B cell (primary cell): ENCODE measurements around the gene ENO1. TPM values are rescaled to one million over a fixed set of nuclear protein-coding genes. Genes with fewer than 3 reads are reported as not detected.

ENCODE experiments used
- ATAC-seq: fragments of 200-7000 bp; cut with Tn5 transposase; one replicate; pipeline ENCODE4 v1.10.0; 2021; ENCODE audit warnings: low read depth, mild to moderate bottlenecking, moderate number of reproducible peaks, moderate library complexity
- CTCF ChIA-PET: fragments of 350-600 bp; sonication (Branson Sonifier 250); formaldehyde crosslinking; loops from one replicate; lab custom pipeline; 2021; ENCODE audit warnings: antibody characterized with exemption, inconsistent platforms; lab: Charles Lee
- POLR2A ChIA-PET: fragments of 350-600 bp; sonication (Branson Sonifier 250); formaldehyde crosslinking; loops from one replicate; lab custom pipeline; 2021; ENCODE audit warnings: antibody characterized with exemption; lab: Charles Lee
- DNase-seq: peaks from one replicate; pipeline ENCODE4 v3.0.0; 2013
- H2AFZ ChIP-seq: 2 replicates; pipeline ENCODE4 v1.6.1; 2012; ENCODE audit warnings: mild to moderate bottlenecking, low read depth, low read length; ENCODE audit not compliant: insufficient read depth, poor library complexity, severe bottlenecking
- H3K27ac ChIP-seq, 2 donors: 1 replicate in 1 of 2; 2 replicates in 1 of 2; pipeline ENCODE4 v1.5.1; 2012 to 2013; ENCODE audit warnings: low read length in 2 of 2, mild to moderate bottlenecking in 2 of 2, moderate library complexity in 1 of 2
- H3K27me3 ChIP-seq, 4 experiments: fragments of 200-600 bp in 1 of 4; sonication (generic) in 1 of 4; replicated peaks in 1 of 4; 1 replicate in 2 of 4; 2 replicates in 2 of 4; pipeline versions ENCODE4 v1.6.1 to v1.7.0; 2013 to 2016; ENCODE audit warnings: low read length in 3 of 4, mild to moderate bottlenecking in 2 of 4, mixed read lengths in 1 of 4, moderate library complexity in 1 of 4; ENCODE audit not compliant: insufficient read depth in 4 of 4, control insufficient read depth in 3 of 4; ENCODE audit errors: control extremely low read depth in 1 of 4
- H3K36me3 ChIP-seq, 2 experiments: replicated peaks in 1 of 2; 1 replicate in 1 of 2; 2 replicates in 1 of 2; pipeline versions ENCODE4 v1.6.1 to v1.7.1; 2013; ENCODE audit warnings: low read length in 1 of 2; ENCODE audit not compliant: insufficient read depth in 2 of 2, control insufficient read depth in 1 of 2; ENCODE audit errors: control extremely low read depth in 1 of 2, extremely low read depth in 1 of 2
- H3K4me1 ChIP-seq, 2 donors: fragments of 200-600 bp in 1 of 2; sonication (generic) in 1 of 2; 1 replicate in 1 of 2; 2 replicates in 1 of 2; pipeline versions ENCODE4 v1.5.1 to v1.6.1; 2013 to 2017; ENCODE audit warnings: low read length in 2 of 2; ENCODE audit not compliant: control insufficient read depth in 2 of 2, insufficient read depth in 2 of 2
- H3K4me2 ChIP-seq: replicated peaks from 2 replicates; pipeline ENCODE3; 2012; ENCODE audit warnings: mild to moderate bottlenecking, low read depth, low read length; ENCODE audit not compliant: poor library complexity, severe bottlenecking
- H3K4me3 ChIP-seq, 5 experiments: fragments of 200-600 bp in 1 of 5; sonication (generic) in 1 of 5; 1 replicate in 3 of 5; 2 replicates in 2 of 5; pipeline versions ENCODE4 v1.5.1 to v1.7.0; 2011 to 2016; ENCODE audit warnings: low read length in 4 of 5, mild to moderate bottlenecking in 4 of 5, low read depth in 2 of 5, control low read depth in 1 of 5, moderate library complexity in 1 of 5; ENCODE audit not compliant: insufficient read depth in 1 of 5; ENCODE audit errors: control extremely low read depth in 1 of 5, extremely low read depth in 1 of 5
- H3K79me2 ChIP-seq: fragments of 200-600 bp; sonication (generic); one replicate; pipeline ENCODE4 v1.6.0; 2016; ENCODE audit warnings: low read length; ENCODE audit not compliant: control insufficient read depth, insufficient read depth
- H3K9ac ChIP-seq: fragments of 200-600 bp; sonication (generic); 2 replicates; pipeline ENCODE4 v1.6.1; 2017; ENCODE audit warnings: mild to moderate bottlenecking, low read length, moderate library complexity
- H3K9me3 ChIP-seq, 3 donors: one replicate each; pipeline versions ENCODE4 v1.6.1 to v1.7.1; 2013; ENCODE audit warnings: low read length in 2 of 3; ENCODE audit not compliant: control insufficient read depth in 2 of 3, insufficient read depth in 1 of 3; ENCODE audit errors: control extremely low read depth in 1 of 3
- H4K20me1 ChIP-seq: 2 replicates; pipeline ENCODE4 v1.6.0; 2012; ENCODE audit warnings: mild to moderate bottlenecking, low read length; ENCODE audit not compliant: insufficient read depth, control insufficient read depth, poor library complexity, severe bottlenecking
- H3K27ac Mint-ChIP-seq: one replicate; pipeline ENCODE4 v1.8.0; 2021; ENCODE audit warnings: mixed read lengths
- H3K27me3 Mint-ChIP-seq: one replicate; pipeline ENCODE4 v1.8.0; 2021; ENCODE audit warnings: mixed read lengths
- H3K4me1 Mint-ChIP-seq: one replicate; pipeline ENCODE4 v1.8.0; 2021; ENCODE audit warnings: mixed read lengths
- H3K4me3 Mint-ChIP-seq: one replicate; pipeline ENCODE4 v1.8.0; 2021; ENCODE audit warnings: mixed read lengths
- H3K9me3 Mint-ChIP-seq: one replicate; pipeline ENCODE4 v1.8.0; 2022; ENCODE audit warnings: mixed read lengths; ENCODE audit not compliant: insufficient read depth
- CTCF ChIP-seq: fragments of 200-600 bp; IDR thresholded peaks from one replicate; pipeline ENCODE4 v1.8.0; 2022; ENCODE audit warnings: antibody characterized with exemption, mild to moderate bottlenecking
- EZH2 ChIP-seq: IDR thresholded peaks from 2 replicates; pipeline ENCODE4 v1.6.1; 2012; ENCODE audit warnings: borderline replicate concordance, low read depth, mild to moderate bottlenecking, moderate library complexity, low read length; ENCODE audit not compliant: insufficient read depth, poor library complexity, severe bottlenecking
- WGBS: methylation state at CpG from one replicate; pipeline ENCODE4 v1.1.5; 2013; ENCODE audit warnings: missing lambda C conversion rate; ENCODE audit not compliant: insufficient coverage; 5-methylcytosine and 5-hydroxymethylcytosine counted together
- intact Hi-C: fragments of 100-400 bp; cut with micrococcal nuclease; formaldehyde crosslinking; loops from one replicate; pipeline ENCODE4 v1.10.0; 2022
- polyA plus RNA-seq: library from polyadenylated mRNA; depleted of rRNA; stranded (reverse); fragments of >200 nt; gene quantifications from 2 replicates; pipeline ENCODE4 v1.2.3, GENCODE V29; 2012
- total RNA-seq, 2 donors: library from RNA; stranded (reverse); fragments of 120-200 nt in 1 of 2; gene quantifications; 1 replicate in 1 of 2; 2 replicates in 1 of 2; pipeline versions ENCODE4 v1.2.3 to v1.2.4, GENCODE V29; 2013 to 2022

The ENO1 gene
- total and polyA plus RNA-seq, 2 donors (not counting 1 experiment from before 2014, with no cell fraction given): 193 to 237 TPM

GRCh38 chr1:8915446-8915845, 37.0 kb upstream of the ENO1 start:
- CTCF ChIA-PET: interaction anchor here (0.6 to 1.2 kb wide), 4 partner anchors 10 to 870 kb away, joined by 3 read pairs; no protein-coding TSS in a partner anchor

GRCh38 chr1:8914466-8914865, 36.0 kb upstream of the ENO1 start:
- H3K9ac ChIP-seq: no peak overlapping the region
- H3K4me2 ChIP-seq: no peak overlapping the region
- no peaks in the 10 kb centered on the region for H3K4me1 Mint-ChIP-seq
- H3K9me3 ChIP-seq: peaks cover 0 to 4% (median 0%) of the 10 kb centered on the region in 3 donors
- ChIA-PET POLR2A (no interaction called here), CTCF (interaction anchor here (0.6 to 1.2 kb wide), 2 partner anchors 9 to 73 kb away, joined by 3 to 4 read pairs; no protein-coding TSS in a partner anchor)
- H3K4me3 Mint-ChIP-seq: no peak overlapping the region
- no peak overlapping the region for H2AFZ ChIP-seq
- H3K27me3 Mint-ChIP-seq: peaks cover 19% of the 10 kb centered on the region
- H3K4me3 ChIP-seq: no peak overlapping the region
- H3K79me2 ChIP-seq: no peaks in the 10 kb centered on the region
- ATAC-seq: no peak
- no peak overlapping the region for H3K27ac Mint-ChIP-seq
- DNase-seq: no peak
- H4K20me1 ChIP-seq: no peaks in the 10 kb centered on the region
- intact Hi-C loops: no loop called here
- no peaks in the 10 kb centered on the region for H3K4me1 ChIP-seq
- peaks cover 0 to 5% (median 0%) of the 10 kb centered on the region in 4 experiments for H3K27me3 ChIP-seq
- no peaks in the 10 kb centered on the region for H3K36me3 ChIP-seq
- no peak overlapping the region for H3K27ac ChIP-seq
- 95% methylated on average over 6 of the region's 7 CpGs for WGBS
- H3K9me3 Mint-ChIP-seq: no peaks in the 10 kb centered on the region
- TF ChIP-seq CTCF (no peak), EZH2 (no peak)

More at GRCh38 chr1:8915446-8915845, 37.0 kb upstream of the ENO1 start:
- Histone ChIP-seq H3K27me3 (peaks cover 0 to 5% (median 0%) of the 10 kb centered on the region in 4 experiments), H3K4me3 (no peak overlapping the region), H3K4me2 (no peak overlapping the region), H2AFZ (no peak overlapping the region), H3K27ac (no peak overlapping the region), H3K9ac (no peak overlapping the region), H3K36me3 (no peaks in the 10 kb centered on the region), H3K9me3 (peaks cover 0 to 4% (median 0%) of the 10 kb centered on the region in 3 donors), H4K20me1 (no peaks in the 10 kb centered on the region), H3K79me2 (no peaks in the 10 kb centered on the region), H3K4me1 (no peaks in the 10 kb centered on the region)
- POLR2A ChIA-PET: no interaction called here
- TF ChIP-seq CTCF (no peak), EZH2 (no peak)
- DNase-seq (no peak), ATAC-seq (no peak)
- intact Hi-C loops: no loop called here
- Mint-ChIP-seq H3K4me3 (no peak overlapping the region), H3K27me3 (peaks cover 14% of the 10 kb centered on the region), H3K4me1 (no peaks in the 10 kb centered on the region), H3K9me3 (no peaks in the 10 kb centered on the region), H3K27ac (no peak overlapping the region)
- no CpG with 5 or more reads among the region's 3 CpGs for WGBS
